Subcutaneous adipose tissue (tissue), 4 donors: ENCODE results near the gene KRTAP17-1. TPM values are rescaled to one million over a fixed set of nuclear protein-coding genes. Genes with fewer than 3 reads are reported as not detected.

Experiments
- CTCF ChIP-seq: fragments of 450-650 bp; IDR thresholded peaks from one replicate; pipeline ENCODE4 v1.5.1; 2016; ENCODE audit warnings: low read depth, mild to moderate bottlenecking, control low read depth, antibody characterized with exemption, moderate library complexity
- total RNA-seq, 4 donors: library from RNA; depleted of rRNA; stranded (reverse); fragments of >200 nt; gene quantifications; one replicate each; pipeline ENCODE4 v1.1.0, GENCODE V29; 2016

The KRTAP17-1 gene
- total RNA-seq, 4 donors from 2014 or later, result not detected

- no peak for TF ChIP-seq CTCF
Measured at GRCh38 chr17:41338961-41339485, 23.5 kb upstream of the KRTAP17-1 start.

- no peak for TF ChIP-seq CTCF
Measured at GRCh38 chr17:41335747-41336146, 20.2 kb upstream of the KRTAP17-1 start.

GRCh38 chr17:41334385-41335305 lies 19.1 kb upstream of the KRTAP17-1 start:
- TF ChIP-seq CTCF, result no peak

GRCh38 chr17:41333836-41334235 lies 18.3 kb upstream of the KRTAP17-1 start:
- no peak for TF ChIP-seq CTCF

GRCh38 chr17:41333098-41333497 lies 17.6 kb upstream of the KRTAP17-1 start:
- TF ChIP-seq CTCF, result no peak

- TF ChIP-seq CTCF, result no peak
Measured at GRCh38 chr17:41332239-41332638, 16.7 kb upstream of the KRTAP17-1 start.

GRCh38 chr17:41331606-41332005 lies 16.1 kb upstream of the KRTAP17-1 start:
- TF ChIP-seq CTCF, result no peak
